D721Med (cell line): Measurements from ENCODE around the gene ERCC2.
"Not testable (repeated sequence)": the region's sequence is repeated elsewhere in the genome, so short reads cannot be mapped to it uniquely, and the experiment has no call there.

Source experiments
- DNase-seq: peaks from one replicate; pipeline ENCODE4 v3.0.0; 2011; ENCODE audit warnings: low spot score; ENCODE audit not compliant: insufficient read length
- FAIRE-seq: peaks from 2 replicates; lab custom pipeline; 2011; peaks lifted over from hg19 to GRCh38; lab: Jason Lieb, UNC
- TF ChIP-seq, protein P1 (sequence below): IDR thresholded peaks from 2 replicates; pipeline ENCODE4 v1.5.1; 2012; ENCODE audit warnings: mild to moderate bottlenecking, control low read depth; ENCODE audit not compliant: insufficient read depth; ENCODE audit errors: missing control alignments

The ERCC2 gene

DNA sequence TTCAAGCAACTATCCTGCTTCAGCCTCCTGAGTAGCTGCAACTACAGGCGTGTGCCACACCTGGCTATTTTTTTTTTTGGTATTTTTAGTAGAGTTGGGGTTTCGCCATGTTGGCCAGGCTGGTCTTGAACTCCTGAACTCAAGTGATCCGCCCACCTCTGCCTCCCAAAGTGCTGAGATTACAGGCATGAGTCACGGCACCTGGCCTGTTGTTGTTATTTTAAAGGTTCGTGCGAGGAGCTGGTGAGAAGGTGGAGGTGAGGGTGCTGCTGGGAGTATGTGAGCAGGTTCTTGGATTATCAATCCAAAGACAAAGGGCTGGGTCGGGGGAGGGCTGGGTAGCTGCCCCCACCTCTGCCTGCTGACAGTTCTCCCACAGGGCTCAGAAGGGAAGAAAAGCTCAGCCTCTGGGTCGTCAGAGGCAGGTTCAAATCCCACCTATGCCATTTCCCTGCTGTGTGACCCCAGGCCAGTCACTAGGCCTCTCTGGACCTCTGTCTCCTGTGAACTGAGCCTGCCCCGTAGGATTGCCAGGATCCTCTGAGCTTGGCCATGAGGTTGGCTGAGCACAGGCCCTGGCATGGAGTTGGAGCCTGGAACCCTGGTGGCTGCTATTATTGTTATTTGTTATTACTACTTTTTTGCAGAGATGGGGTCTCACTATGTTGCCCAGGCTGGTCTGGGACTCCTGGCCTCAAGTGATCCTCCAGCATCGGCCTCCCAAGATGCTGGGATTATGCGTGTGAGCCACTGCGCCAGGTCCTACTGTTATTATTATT is 49.2 kb downstream of the ERCC2 start:
- TF ChIP-seq, protein P1, sequence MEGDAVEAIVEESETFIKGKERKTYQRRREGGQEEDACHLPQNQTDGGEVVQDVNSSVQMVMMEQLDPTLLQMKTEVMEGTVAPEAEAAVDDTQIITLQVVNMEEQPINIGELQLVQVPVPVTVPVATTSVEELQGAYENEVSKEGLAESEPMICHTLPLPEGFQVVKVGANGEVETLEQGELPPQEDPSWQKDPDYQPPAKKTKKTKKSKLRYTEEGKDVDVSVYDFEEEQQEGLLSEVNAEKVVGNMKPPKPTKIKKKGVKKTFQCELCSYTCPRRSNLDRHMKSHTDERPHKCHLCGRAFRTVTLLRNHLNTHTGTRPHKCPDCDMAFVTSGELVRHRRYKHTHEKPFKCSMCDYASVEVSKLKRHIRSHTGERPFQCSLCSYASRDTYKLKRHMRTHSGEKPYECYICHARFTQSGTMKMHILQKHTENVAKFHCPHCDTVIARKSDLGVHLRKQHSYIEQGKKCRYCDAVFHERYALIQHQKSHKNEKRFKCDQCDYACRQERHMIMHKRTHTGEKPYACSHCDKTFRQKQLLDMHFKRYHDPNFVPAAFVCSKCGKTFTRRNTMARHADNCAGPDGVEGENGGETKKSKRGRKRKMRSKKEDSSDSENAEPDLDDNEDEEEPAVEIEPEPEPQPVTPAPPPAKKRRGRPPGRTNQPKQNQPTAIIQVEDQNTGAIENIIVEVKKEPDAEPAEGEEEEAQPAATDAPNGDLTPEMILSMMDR, result no peak
- no peak for DNase-seq
- FAIRE-seq, result no peak

DNA sequence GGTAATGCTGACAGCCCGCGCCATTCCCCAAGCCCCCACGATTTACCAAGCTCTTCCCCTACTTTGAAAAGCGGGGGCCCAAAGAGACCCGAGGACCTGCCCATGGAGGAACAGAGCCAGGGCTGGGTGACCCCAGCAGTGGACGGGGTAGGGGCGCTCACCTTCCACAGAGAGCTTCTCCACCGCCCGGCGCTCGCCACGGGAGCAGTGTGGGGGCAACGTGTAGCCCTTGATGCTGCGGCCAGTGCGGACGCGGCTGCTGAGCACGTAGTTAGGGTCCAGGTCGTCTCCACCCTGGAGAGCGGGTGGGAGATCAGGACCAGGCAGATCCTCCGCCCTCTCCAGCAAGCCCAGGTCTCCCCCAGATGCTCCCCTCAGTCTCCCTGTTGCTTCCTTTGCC is 55.1 kb downstream of the ERCC2 start:
- no peak for DNase-seq
- FAIRE-seq, result no peak
- TF ChIP-seq, protein P1, result no peak

DNA sequence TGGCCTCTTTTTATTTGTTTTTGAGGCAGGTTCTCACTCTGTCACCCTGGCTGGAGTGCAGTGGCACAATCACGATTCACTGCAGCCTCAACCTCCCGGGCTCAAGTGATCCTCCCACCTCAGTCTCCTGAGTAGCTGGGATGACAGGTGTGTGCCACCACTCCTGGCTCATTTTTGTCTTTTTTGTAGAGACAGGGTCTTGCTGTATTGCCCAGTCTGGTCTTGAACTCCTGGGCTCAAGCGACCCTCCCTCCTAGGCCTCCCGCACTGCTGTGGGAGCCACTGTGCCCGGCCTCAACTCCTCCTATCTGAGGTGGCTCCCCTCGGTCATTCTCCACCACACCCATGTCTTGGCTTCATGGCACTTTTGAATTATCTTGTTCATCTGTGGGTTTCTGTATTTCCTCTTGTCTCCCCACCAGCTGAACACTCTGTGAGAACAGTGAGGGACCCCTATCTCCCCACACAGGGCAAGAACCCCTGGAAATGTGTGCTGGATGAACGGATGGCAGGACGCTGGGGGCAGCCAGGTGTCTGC is 55.6 kb downstream of the ERCC2 start:
- FAIRE-seq (no peak), DNase-seq (no peak)
- TF ChIP-seq, protein P1, result no peak

DNA sequence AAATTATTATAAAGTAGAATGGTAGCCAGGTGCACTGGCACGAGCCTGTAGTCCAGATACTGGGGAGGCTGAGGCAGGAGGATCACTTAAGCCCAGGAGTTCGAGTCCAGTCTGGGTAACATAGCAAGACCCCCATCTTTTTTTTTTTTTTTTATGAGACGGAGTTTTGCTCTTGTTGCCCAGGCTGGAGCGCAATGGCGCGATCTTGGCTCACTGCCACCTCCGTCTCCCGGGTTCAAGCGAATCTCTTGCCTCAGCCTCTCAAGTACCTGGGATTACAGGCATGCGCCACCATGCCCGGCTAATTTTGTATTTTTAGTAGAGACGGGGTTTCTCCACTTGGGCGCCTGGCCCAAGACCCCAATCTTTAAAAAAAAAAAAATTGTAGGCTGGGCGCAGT is 58.1 kb downstream of the ERCC2 start:
- FAIRE-seq, DNase-seq: not testable (repeated sequence)

DNA sequence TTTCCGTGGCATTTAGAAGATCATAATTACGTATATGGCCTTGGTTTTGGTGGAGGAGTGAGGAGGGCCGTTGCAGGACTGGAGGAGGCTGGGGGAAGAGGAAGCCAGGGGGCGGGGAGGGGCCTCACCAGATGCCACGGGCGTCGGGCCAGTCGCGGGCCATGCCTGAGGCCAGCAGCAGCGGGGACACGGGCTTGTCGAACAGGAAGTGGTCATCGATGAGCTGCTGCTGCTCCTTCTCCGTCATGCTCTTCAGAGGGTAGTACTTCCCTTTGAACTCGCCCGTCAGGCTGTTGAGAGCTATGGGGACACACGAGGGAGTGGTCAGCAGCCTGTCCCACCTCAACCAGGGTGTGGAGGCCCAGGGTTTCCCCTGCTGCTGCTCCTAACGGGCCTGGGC is 58.8 kb downstream of the ERCC2 start:
- TF ChIP-seq, protein P1, result no peak
- DNase-seq (no peak), FAIRE-seq (no peak)

DNA sequence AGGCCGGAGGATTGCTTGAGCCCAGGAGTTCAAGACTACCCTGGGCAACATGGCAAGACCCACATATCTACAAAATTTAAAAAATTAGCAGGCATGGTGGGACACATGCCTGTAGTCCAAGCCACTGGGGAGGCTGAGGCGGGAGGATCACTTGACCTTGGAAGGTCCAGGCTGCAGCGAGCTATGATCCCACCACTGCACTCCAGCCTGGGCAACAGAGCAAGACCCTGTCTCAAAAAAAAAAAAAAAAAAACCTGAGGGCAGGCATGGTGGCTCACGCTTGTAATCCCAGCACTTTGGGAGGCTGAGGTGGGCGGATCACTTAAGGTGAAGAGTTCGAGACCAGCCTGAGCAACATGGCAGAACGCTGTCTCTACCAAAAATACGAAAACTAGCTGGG is 61.1 kb downstream of the ERCC2 start:
- FAIRE-seq, result not testable (repeated sequence)

DNA sequence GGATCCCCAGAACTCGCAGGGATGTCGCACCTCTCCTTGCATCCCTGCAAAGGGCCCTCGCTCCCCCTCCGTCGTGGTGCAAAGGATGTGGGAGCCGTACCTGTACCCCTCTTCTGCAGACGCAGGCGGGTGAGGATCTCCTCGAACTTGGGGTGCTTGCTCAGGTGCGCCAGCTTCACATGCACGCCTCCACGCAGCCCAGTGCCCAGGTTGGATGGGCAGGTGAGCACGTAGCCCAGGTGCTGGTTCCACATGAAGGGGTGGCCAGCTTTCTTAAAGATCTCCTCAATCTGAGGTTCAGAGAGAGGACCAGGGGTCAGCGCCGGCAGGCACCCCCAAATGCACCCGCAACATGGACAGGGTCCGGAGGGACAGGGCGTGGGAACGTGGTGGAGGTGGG is 63.0 kb downstream of the ERCC2 start:
- no peak for DNase-seq
- no peak for FAIRE-seq
- TF ChIP-seq, protein P1, result no peak

More for the DNA sequence above, 61.1 kb downstream of the ERCC2 start:
- DNase-seq, result not testable (repeated sequence)

DNA sequence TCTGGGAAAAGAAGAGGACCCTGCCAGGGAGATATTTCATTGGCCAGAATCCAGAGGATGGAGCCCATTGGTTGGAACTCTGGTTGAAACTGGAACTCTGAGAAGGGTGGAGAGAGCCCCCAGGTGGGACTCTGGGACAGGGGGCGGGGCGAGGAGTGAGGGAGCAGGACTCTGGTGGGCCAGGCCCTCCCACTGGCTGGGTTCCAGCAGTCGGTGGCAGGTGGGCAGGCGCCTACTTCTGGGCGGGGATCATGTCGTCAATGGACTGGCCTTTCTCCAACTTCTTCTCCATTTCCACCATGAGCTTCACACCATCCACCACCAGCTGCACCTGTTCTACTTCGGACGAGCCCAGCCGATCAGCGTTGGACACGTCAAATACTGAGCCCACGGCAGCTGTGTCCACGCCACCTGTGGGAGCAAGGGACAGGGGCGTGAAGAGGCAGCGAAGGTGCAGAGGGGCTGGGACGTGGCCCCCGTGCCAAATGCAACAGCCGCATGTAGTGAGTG is 63.8 kb downstream of the ERCC2 start:
- FAIRE-seq (no peak), DNase-seq (no peak)
- TF ChIP-seq, protein P1, result no peak
